ENCODE measurements around the gene CHFR.

CHFR gene

DNA sequence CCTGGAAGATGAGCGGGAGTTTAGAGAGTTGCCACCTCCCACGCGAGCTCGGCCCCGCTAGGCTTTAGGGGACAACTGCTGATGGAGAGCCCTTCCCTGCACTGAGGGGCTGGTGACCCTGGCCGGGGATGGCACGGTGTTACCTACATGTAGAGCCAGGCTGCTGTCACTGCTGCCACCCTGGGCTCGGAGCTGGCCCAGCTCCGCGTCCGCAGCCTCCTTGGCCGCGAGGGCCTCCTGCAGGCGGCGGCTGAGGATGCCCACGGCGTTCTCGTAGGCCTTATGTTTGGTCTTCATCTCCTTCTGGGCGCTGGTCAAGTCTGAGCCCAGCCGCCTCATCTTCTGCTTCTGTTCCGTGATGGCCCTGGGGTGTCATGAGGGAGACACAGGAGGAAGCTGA is 101.2 kb downstream of the CHFR start:
- peaks cover 42% of the 10 kb centered on the region for H3K36me3 ChIP-seq (ENCODE audit: control insufficient read depth, insufficient read depth, low read length)
- H3K4me3 ChIP-seq (replicated peaks; ENCODE audit: low read depth, low read length), result no peak overlapping the region
- DNase-seq (ENCODE audit: extremely low read depth, insufficient read length), result no peak
- TF ChIP-seq, protein P1, sequence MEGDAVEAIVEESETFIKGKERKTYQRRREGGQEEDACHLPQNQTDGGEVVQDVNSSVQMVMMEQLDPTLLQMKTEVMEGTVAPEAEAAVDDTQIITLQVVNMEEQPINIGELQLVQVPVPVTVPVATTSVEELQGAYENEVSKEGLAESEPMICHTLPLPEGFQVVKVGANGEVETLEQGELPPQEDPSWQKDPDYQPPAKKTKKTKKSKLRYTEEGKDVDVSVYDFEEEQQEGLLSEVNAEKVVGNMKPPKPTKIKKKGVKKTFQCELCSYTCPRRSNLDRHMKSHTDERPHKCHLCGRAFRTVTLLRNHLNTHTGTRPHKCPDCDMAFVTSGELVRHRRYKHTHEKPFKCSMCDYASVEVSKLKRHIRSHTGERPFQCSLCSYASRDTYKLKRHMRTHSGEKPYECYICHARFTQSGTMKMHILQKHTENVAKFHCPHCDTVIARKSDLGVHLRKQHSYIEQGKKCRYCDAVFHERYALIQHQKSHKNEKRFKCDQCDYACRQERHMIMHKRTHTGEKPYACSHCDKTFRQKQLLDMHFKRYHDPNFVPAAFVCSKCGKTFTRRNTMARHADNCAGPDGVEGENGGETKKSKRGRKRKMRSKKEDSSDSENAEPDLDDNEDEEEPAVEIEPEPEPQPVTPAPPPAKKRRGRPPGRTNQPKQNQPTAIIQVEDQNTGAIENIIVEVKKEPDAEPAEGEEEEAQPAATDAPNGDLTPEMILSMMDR (IDR thresholded peaks at IDR 0.05; ENCODE audit: insufficient read depth, low read length, poor library complexity, severe bottlenecking), result no peak
- H3K27me3 ChIP-seq (replicated peaks; ENCODE audit: control insufficient read depth, insufficient read depth, low read length), result no peaks in the 10 kb centered on the region

DNA sequence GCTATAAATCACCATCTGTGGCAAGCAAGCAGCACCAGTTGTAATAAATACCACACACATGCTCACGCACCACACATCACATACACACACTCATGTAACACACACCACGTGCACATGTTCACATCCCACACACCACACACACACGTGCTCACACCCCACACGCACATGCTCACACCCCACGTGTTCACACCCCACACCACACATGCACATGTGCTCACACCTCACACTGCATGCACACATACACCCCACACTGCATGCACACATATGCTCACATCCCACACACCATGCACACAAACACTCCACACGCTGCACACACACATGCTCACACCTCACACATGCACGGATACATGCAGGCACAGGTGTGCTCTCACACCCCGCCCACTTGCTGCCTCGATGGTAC is 102.8 kb downstream of the CHFR start:
- peaks cover 54% of the 10 kb centered on the region for H3K36me3 ChIP-seq (ENCODE audit: control insufficient read depth, insufficient read depth, low read length)
- H3K27me3 ChIP-seq (replicated peaks; ENCODE audit: control insufficient read depth, insufficient read depth, low read length), result no peaks in the 10 kb centered on the region
- no peak overlapping the region for H3K4me3 ChIP-seq (replicated peaks; ENCODE audit: low read depth, low read length)
- TF ChIP-seq, protein P1 (IDR thresholded peaks at IDR 0.05; ENCODE audit: insufficient read depth, low read length, poor library complexity, severe bottlenecking), result no peak
- DNase-seq (ENCODE audit: extremely low read depth, insufficient read length), result no peak

DNA sequence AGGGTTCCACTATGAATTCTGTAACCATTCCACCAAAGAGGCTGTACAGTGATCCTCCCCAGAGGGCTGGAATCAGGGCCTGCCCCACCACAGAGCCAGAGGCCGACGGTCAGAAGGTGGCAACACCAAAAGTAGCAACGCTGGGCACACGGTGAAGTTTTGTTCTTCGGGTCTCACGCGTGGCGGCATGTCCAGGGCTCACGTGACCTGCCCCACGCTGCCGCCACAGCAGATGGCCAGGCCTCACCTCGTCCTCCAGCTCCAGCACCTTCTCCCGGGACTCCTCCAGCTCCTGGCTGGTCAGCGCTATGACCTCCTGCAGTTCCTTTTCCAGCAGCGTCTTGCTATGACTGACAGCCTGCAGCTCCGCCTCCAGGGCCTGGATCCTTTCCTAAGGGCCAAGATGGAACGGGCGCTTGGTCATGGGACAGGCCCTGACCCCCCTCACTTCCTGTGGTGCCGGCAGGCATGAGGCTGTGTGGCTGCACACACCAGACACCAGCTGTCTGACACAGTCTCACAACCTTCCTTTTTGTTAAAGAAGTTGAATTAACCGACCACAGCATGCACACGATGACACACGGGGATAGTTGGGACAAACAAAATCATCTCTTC is 103.4 kb downstream of the CHFR start:
- TF ChIP-seq, protein P1 (IDR thresholded peaks at IDR 0.05; ENCODE audit: insufficient read depth, low read length, poor library complexity, severe bottlenecking), result no peak
- no peak for DNase-seq (ENCODE audit: extremely low read depth, insufficient read length)
- Histone ChIP-seq H3K27me3 (replicated peaks; ENCODE audit: control insufficient read depth, insufficient read depth, low read length) (no peaks in the 10 kb centered on the region), H3K36me3 (ENCODE audit: control insufficient read depth, insufficient read depth, low read length) (peaks cover 51% of the 10 kb centered on the region), H3K4me3 (replicated peaks; ENCODE audit: low read depth, low read length) (no peak overlapping the region)
